GM12872 (cell line): ENCODE data around the gene SLA2.

Experiments used
- TF ChIP-seq, protein P1 (sequence below): IDR thresholded peaks from 3 replicates; pipeline ENCODE4 v1.5.1; 2011; ENCODE audit warnings: low read depth, mild to moderate bottlenecking, low read length, moderate library complexity; ENCODE audit not compliant: insufficient read depth

SLA2 gene

DNA sequence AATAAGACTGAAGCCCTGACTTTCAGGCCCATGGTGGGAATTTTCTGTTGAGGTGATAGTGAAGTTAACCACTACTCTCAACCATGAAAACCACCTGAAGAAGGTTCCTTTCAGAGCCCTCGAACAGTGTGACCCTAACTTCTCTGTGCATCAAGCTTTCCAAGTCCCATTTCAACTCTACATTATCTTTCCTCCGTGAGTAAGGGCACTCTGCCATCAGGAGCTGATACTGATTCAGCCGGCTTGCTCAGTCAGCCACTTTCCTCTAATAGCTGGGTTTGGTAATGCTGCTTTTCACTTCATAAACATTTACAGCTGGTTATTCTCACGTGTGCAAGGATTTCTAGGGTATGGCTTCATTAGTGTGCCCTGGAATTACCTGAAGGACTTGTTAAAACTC lies 10.7 kb upstream of the SLA2 start:
- TF ChIP-seq, protein P1, sequence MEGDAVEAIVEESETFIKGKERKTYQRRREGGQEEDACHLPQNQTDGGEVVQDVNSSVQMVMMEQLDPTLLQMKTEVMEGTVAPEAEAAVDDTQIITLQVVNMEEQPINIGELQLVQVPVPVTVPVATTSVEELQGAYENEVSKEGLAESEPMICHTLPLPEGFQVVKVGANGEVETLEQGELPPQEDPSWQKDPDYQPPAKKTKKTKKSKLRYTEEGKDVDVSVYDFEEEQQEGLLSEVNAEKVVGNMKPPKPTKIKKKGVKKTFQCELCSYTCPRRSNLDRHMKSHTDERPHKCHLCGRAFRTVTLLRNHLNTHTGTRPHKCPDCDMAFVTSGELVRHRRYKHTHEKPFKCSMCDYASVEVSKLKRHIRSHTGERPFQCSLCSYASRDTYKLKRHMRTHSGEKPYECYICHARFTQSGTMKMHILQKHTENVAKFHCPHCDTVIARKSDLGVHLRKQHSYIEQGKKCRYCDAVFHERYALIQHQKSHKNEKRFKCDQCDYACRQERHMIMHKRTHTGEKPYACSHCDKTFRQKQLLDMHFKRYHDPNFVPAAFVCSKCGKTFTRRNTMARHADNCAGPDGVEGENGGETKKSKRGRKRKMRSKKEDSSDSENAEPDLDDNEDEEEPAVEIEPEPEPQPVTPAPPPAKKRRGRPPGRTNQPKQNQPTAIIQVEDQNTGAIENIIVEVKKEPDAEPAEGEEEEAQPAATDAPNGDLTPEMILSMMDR, result no peak

DNA sequence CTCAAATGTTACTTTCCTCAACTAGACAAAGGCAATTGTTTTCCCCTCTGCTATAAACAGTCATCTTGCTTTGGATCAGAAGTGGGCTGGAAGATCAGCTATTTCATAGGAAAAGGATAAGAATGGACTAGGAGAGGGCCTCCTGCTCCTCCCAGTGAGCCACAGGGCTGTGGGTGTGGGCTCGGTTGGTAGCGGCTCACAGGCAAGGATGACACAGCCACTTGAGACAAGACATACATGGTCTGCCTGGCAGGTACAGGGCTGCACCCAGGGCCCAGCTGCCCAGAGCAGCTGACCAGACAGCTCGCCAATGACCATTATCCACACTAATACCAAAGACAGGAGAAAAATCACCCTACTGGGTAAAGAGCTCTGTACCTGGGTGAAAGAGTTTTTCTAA lies 9.0 kb upstream of the SLA2 start:
- TF ChIP-seq, protein P1, result no peak

DNA sequence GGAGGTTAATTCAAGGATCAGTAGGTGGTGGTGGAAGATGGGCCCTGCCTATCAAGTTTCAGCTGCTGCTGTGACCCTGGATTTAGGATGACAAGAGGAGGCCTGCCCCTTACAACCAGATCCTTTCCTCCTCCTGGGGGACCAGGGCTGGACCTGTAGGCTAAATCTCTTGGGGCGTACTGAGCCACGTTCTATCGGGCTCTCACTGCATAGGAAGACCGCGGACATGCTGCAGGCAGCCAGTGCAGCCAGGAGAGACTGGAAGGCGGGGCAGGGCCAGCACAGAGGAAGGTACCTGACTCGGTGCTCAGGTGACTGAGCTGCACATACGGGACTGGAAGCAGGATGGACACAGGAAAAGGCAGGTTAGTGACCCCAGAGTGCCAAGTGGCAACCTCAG lies 8.5 kb upstream of the SLA2 start:
- TF ChIP-seq, protein P1, result no peak

DNA sequence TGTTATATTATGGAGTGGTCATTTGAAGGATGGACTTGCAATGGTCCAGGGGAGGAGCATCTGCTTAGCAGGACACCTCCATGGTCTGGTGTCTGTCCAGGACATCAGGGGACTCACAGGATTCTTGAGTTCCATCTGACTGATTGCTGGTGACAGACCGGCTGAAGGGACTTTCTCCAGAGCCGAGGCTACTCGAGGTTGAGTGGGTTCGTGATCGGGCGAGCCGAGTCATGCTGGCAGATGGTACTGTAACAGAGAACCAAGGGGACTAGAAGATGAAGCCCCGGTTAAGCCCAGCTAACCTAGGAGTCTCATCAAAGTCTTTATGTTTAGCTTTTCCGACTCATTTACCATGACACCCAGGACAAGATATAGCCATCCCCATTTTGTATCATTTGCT lies 7.5 kb upstream of the SLA2 start:
- TF ChIP-seq, protein P1, result no peak

DNA sequence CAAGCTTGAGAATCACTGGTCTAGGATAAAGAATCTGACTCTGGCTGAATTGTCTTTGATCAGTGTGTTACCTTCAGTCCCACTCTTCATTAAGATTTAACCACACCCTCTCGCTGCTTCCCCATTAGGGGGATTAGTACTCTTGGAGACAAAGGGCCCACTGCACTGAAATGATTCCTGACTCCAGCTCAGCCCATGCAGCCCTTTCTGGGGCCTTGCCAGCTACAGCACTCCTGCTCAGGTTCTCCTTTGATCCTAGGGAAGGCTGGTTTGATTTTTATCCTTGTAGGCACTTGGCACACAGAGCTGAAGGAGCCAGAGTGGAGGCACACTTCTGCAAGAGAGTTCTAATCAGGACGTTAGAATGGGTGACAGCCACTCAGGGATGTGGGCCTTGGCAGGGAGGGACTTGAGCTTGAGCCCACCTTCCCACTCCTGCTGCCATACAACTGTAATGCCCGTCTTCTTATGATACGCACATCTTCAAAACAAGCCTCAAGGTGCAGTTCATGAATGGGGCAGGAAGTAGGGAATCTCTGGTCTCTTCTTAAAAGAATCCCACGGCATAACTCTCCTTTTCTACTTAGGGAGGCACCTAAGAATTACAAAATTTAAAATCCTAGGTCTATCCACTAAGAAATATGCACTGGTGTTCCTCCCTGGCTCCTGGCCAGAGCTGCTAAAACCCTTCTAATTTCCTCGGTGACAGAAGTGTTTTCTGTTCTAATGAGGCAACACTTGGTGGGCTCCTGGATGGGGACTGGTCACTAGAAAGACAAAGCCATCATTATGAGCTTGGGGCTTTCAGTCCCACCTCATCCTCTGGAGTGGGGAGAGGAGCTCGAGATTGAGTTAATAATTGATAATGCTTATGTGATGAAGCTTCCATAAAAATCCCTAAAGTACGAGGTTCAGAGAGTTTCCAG lies 1.5 kb upstream of the SLA2 start:
- TF ChIP-seq, protein P1, result no peak

DNA sequence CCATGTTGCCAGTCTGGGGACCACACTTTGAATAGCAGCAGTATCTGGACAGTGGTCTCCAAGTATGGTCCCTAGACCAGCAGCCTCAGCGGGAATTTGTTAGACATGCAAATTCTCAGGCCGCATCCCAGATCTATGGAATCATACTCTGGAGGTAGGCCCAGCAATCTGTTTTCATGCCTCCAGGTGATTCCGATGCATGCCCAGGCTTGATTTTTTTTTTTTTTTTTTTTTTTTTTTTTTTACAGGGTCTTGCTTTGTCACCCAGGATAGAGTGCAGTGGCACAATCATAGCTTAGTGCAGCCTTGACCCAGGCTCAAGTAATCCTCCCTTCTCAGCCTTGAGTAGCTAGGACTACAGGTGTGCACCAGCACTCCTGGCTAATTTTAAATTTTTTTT lies 682 bp upstream of the SLA2 start:
- TF ChIP-seq, protein P1, result no peak

DNA sequence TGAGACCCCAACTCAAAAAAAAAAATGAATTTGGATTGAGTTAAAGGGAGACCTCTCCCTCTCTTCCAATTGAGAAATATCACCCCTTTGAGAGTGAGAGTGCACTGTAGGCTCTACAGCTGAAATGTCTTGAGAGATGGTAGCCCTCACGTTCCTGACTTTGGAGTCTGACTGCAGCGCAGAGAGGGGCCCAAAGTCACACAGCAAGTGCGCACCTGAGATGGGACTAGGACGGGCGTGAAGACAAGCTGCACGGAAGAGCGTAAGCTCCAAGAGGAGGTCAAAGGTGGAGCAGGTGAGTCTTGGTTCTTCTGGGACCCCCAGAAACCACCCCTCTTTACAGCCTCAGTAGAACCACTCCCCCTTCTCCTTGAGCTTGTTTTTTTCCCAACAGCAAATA lies 643 bp downstream of the SLA2 start:
- TF ChIP-seq, protein P1, result no peak
